GM21529 (cell line): Measurements from ENCODE around the gene LRP1.

ENCODE experiments used
- ATAC-seq: cut with Tn5 transposase; IDR thresholded peaks from one replicate; pipeline ENCODE4 v1.9.1; 2021; ENCODE audit not compliant: unreplicated experiment

LRP1 gene

GRCh38 chr12:57208631-57209282 lies 80.5 kb downstream of the LRP1 start:
- no peak for ATAC-seq

DNA sequence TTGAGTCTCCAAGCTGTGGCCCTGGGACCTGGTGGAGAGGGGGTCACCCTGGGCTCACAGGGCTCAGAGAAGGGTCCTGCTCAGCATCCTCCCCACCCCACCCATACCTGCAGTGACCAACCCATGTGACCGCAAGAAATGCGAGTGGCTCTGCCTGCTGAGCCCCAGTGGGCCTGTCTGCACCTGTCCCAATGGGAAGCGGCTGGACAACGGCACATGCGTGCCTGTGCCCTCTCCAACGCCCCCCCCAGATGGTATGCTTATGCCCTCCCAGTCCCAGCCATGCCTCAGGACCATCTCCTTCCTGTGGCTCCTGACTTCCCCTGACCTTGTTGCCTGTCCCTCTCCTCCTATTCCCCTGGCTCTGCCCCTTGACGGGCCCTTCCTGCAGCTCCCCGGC lies 81.6 kb downstream of the LRP1 start:
- ATAC-seq, result no peak

- no peak for ATAC-seq
Observed at GRCh38 chr12:57210461-57210860, 82.2 kb downstream of the LRP1 start.

- no peak for ATAC-seq
Observed at GRCh38 chr12:57210926-57211692, 82.8 kb downstream of the LRP1 start.

DNA sequence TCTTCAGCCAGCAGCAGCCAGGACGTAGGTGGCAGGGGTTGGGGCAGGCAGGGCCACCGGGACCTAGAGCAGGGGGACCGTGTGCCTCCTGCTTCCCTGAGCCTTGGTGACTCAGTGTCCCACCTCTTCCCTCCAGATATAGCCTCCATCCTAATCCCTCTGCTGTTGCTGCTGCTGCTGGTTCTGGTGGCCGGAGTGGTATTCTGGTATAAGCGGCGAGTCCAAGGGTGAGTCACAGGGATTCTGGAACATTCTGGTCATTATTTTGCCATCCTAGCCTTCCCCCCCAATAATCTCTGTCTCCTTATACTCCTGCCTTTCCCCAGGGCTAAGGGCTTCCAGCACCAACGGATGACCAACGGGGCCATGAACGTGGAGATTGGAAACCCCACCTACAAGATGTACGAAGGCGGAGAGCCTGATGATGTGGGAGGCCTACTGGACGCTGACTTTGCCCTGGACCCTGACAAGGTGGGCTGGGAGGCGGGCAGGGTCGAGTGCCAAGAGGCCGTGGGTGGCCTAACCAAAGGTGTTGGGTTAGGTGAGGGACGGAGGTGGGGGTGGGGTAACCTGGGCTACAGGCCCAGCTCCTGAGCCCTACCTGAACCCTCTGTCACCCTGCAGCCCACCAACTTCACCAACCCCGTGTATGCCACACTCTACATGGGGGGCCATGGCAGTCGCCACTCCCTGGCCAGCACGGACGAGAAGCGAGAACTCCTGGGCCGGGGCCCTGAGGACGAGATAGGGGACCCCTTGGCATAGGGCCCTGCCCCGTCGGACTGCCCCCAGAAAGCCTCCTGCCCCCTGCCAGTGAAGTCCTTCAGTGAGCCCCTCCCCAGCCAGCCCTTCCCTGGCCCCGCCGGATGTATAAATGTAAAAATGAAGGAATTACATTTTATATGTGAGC lies 83.8 kb downstream of the LRP1 start:
- ATAC-seq, result no peak

DNA sequence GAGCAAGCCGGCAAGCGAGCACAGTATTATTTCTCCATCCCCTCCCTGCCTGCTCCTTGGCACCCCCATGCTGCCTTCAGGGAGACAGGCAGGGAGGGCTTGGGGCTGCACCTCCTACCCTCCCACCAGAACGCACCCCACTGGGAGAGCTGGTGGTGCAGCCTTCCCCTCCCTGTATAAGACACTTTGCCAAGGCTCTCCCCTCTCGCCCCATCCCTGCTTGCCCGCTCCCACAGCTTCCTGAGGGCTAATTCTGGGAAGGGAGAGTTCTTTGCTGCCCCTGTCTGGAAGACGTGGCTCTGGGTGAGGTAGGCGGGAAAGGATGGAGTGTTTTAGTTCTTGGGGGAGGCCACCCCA lies 84.4 kb downstream of the LRP1 start:
- no peak for ATAC-seq

- ATAC-seq, result no peak
Observed at GRCh38 chr12:57213058-57213715, 84.9 kb downstream of the LRP1 start.

DNA sequence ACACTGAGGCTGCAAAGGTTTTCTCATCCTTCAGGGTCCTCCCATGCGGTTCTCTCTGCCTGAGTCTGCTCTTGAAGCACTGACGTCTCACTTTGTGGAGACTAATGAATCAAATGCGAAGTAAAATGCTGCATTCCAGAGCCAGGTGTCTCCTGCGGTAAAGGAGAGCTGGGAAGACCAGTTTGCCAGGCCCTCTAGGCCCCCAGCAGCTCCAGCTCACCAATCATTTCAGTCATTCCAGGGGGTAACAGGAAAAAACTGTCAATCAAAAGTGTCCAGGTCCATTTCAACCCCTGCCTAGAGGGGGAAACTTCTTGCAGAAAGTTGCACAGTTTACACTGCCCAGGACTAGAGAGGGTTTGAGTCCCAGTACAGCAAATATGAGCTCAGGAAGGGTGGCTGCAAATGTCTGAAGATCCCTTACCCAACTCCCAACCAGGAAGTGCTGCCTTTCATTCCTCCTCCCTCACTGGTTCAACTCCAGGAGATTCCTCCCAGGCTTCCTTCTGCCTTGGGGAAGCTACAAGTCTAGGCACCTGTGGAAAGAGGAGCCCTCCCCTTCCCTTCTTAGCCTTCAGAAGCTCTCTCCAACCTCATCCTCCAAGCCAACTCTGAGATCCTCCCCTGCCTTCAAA lies 85.6 kb downstream of the LRP1 start:
- ATAC-seq, result no peak

DNA sequence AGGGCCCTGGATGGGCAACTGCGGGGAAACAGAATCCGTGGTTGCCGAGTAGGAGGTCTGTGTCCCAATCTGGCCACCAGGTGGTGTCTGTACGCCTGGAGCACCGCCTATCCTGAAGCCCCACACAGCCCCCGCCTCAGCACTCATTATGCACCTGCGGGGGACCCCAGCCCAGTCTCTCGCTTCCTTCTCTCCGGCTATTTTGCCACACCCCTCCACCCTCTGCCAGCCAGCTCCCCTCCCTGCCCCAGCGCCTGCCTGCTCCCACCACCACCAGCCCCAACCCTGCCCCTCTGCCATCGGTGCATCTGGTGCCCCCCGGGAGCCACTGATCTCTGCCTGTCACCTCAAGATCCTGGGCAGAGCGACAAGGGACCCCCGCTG lies 86.1 kb downstream of the LRP1 start:
- peak; percentile 44 for ATAC-seq

- ATAC-seq, result no peak
Observed at GRCh38 chr12:57215065-57215464, 86.8 kb downstream of the LRP1 start.

DNA sequence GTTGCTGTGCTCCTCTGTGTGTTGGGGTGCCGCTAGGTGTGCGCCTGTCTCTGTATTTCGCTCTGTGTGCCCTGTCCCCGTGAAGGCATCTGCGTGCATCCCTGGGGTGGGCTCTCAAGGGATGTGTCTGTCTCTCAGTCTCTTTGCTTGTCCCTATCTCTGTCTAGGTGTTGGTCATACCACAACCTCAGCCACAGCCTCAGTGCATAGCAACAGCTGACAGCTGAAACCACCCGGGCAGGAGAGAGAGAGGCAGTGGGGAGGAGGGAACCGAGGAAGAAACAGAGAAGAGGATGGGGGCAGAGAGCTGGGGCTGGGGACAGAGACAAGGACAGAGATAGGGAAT lies 87.4 kb downstream of the LRP1 start:
- no peak for ATAC-seq

DNA sequence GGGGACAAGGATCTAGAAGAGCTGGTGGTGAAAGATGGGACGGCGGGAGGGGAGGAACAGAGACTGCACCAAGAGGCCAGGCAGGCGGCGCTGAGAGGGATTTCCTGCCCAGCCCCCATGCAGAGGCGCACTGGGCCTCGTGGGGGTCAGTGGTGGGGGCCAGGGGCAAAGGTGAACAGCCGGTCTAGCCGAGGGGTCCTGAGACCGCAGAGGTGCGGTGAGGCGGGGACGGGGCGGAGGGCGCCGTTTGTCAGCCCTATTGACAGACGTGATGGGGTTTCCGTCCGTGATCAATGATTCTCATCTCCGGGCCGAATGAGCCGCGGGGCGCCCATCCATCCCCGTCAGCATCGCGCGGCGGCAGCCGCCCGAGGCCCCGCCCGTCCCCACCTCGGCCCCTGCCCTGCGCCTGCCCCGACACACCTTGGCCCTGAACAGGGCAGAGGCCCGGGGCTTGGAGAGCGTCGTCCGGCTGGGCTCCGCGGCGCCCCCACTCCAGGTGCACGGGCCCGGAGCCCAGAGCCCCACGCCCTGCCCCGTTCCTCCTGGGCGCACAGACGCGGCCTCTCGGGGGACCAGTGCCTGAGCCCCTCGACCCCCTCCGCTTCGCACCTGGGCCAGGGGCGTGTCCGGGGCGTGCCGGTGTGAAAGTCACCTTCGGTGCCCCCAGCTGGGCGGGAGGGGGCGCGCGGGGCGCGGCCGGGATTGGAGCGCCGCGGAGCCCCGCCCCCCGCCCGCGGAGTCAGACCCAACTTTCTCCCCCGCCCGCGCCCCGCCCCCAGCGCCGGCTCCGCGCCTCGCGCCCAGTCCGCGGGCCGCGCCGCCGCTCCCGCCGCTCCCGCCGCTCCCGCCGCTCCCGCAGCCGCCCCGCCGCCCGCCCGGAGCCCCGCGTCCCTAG lies 88.0 kb downstream of the LRP1 start, which contains the start of gene NXPH4:
Gene NXPH4 (plus strand): TSS at position 781 of the 898 bp plus-strand sequence. CDS start 176 bp downstream, outside the sequence.
- ATAC-seq, result no peak

DNA sequence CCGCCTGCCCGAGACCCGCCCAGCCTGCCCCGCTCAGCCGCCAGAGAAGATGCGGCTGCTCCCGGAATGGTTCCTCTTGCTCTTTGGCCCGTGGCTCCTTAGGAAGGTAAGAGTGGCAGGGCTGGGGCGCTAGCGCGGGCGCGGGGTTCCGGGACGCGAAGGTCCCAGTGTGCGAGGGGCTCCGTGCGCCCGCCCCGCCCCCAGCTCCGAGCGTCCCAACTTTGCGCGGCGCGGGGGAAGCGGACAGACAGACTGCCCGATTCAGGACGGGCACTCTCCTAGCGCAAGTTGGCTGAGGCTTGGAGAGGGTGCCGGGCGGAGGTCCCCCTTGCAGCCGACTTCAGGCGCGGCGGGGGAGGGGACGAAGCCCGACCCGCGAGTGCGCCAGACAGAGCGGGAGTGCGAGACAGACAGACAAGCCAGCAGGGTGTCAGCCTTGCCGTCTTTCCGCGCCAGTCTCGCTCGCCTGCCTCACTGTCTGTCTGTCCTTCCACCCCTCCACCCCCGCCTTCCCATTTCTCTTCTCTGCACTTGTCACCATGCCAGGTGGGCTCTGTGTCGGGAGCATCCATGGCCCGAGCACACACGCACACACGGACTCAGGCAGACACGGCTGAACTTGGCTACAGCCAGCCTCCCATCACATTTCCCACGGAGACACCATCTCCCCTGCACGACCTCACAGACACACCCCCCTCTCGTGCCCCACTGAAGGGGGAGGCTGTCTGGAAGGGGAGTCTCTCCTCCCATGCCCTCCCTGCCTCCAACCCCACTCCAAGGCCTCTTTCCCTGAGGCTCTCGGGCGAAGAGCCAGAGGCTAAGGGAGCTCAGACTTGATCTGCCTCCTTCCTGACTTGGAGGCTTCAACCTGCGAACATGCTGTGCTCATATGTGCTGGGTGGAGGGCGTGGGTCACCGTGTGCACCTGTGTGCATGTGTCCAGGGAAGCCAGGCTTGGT lies 88.9 kb downstream of the LRP1 start:
- no peak for ATAC-seq

DNA sequence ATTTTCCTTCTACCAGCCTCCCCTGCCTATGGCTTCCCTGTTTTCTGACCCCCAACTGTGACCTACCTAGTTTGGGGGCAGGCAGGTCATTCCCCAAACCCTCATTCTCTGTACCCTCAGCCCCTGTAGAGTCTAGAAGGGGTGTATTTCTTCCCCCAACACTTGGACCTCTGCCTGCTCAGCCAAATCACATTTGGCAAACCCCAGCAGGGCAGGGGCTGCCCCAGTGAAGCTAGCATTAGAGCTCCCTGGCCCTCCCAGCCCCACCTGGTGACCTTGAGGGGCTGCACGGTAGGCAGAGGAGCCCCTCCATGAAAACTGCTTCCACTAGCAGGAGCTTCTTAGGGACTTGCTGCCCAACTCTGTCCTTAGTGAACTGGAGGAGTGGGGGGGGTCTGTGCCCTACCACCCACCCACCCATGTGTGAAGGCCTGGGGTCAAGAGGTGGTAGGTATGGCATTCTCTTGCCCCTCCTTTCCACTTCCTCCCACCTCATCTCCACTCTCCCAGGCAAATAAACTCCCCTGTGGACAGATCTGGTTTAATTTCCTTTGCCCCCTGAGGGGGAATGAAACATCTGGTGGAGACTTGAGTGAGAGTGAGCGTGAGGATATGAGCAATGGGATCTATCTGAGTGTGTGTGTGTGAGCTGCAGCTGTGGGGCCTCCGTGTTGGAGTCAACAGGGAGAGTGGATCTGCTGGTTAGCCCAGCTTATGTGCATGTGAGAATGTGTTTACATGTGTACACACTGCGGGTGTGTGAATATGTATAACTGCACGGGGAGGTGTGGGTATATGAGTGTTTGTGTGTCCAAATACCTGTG lies 90.0 kb downstream of the LRP1 start:
- no peak for ATAC-seq

DNA sequence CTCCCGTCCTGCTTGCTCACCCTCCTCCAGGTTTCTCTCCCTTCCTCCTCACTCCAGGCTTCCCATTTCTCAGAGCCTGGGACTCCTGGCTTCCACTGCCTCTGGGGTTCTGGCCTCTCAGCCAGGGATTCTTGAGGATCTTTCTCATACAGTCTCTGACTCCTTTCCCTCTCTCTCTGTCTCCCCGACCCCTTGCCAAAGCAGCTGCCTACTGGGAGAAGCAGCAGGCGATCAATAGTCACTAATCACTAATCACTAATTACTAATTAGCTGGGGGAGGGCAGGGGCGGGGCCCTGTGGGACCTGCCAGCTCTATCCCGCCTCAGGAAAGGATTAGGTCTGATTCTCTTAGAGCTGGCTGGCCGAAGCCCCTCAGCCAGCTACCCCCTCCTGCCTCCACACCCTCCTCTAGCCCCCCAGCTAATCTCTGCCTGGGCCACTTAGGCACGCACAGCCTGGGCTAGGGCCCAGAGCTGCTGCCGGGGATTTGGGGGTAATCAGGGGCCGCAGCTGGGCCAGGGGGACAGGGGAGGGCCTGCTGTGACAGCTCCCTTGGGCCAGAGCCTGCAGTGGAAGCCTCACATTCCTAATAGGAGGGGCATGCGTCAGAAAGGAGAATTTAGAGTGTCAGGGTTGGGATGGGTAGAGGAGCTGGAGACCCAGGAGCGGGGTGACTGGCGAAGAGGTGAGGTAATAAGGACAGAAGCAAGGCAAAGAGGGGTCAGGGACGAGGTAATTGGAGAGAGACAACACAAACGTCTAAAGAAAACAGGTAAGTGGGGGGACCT lies 91.1 kb downstream of the LRP1 start:
- ATAC-seq, result no peak

DNA sequence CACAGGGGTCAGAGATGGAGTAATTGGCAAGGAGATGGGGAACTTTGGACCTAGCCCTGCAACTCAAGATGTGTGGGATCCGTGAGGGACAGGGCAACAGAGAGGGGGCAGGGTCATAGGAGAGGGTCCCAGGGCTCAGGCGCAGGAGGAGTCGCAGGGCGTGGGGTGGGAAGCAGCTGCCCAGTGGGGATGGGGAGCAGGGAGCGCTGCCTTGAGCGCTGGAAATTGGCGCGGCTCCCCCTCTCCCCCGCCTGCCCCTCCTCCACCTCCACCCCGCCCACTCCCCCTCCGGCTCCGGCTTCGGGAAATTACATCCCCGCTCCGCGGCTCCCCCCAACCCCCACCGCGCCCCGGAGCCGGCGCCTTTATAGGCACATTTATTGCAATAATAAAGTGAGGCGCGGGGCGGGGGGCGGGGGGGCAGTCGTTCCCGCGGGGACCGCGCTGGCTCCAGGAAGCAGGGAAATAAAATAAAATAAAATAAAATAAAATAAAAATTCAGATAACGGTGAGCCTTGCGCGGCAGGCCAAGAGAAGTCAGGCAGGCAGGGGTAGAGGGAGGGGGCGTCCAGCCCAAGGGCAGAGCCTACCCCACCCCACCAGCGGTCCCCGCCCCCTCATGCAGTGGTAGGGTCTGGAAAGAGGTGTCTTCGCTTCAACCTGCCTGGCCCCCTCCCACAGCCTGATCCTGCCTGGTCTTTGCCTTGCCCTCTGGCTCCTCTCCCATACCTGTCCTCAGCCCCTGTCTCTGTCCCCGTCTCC lies 91.9 kb downstream of the LRP1 start:
- ATAC-seq, result no peak
